GM18511 (cell line): ENCODE data around the gene AGXT2.
"Not testable (repeated sequence)": the region's sequence is repeated elsewhere in the genome, so short reads cannot be mapped to it uniquely, and the experiment has no call there.

Source experiments
- ATAC-seq: cut with Tn5 transposase; IDR thresholded peaks from one replicate; pipeline ENCODE4 v1.9.1; 2021; ENCODE audit warnings: mild to moderate bottlenecking, moderate library complexity; ENCODE audit not compliant: unreplicated experiment

Gene AGXT2

DNA sequence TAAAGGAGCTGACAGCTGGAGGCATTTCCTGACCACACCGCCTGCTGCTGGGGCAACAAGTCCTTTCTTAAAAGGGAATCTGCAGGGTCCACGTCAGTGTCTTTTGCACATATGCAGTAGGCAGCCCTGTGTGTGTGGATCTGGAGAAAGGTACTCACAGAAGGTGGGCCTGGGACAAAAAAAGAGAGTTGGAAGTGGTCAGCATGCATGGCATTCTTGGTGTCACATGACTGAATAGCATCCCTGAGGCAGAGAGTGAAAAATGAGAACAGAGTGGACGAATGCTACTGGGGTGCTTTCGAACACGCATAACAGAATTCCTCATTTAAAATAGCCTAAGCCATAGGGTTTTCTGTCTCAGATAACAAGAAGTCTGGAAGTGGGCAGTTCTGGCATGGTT is 71.4 kb downstream of the AGXT2 start:
- ATAC-seq, result no peak

GRCh38 chr5:34971655-34972054 is 76.1 kb downstream of the AGXT2 start:
- not testable (repeated sequence) for ATAC-seq

- ATAC-seq, result no peak
These were observed 77.2 kb downstream of the AGXT2 start for GRCh38 chr5:34970552-34970951.

DNA sequence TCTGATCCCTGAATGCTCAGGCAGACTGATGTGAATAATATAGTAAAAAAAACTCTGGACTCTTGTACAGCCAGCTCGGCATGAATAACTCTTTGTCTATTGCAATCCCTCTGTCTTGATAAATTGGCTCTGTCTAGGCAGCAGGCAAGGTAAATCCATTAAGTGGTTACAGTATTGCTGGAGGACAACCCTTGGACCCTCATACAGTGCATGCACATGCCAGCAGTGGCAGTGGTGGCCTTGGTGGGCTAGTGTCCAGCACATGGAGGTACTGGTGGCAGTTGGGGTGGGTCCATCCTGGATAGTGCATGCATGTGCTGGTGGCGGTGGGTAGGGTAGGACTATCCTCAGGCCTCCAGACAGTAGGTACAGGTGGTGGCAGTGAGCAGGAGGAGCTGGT is 79.5 kb downstream of the AGXT2 start:
- ATAC-seq, result no peak

DNA sequence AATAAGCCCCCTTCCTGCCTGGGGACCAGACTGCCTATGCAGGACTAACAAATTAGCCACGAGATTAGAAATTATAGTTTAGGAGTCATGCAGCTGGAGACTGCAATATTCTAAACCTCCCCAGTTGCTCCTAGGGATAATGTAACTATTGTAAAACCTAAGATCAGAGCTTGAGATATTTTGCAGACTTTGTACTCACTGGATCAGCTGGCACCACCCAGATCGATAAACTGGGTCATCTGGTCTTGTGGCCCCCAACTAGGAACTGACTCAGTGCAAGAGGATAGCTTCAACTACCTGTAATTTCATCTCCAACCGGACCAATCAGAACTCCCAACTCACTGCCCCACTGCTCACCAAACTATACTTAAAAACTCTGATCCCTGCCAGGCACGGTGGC is 80.2 kb downstream of the AGXT2 start:
- no peak for ATAC-seq

DNA sequence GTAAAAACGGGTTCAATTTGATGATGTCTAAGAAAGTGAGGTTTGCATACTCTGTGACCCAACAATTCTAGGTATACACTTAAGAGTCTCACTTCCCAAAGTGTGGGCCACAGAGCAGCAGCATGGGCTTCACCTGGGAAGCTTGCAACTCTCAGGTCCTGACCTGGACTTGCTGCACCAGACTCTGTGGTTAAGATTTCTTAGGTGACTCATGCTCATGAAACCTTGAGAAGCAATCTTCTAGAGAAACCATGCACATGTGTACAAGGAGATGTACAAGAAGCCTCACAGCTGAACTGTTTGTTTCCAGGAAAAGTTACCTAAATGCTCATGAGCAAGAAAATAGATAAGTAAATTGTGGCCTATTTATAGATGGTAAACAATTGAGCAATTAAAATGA is 88.4 kb downstream of the AGXT2 start:
- peak; percentile 93 for ATAC-seq

DNA sequence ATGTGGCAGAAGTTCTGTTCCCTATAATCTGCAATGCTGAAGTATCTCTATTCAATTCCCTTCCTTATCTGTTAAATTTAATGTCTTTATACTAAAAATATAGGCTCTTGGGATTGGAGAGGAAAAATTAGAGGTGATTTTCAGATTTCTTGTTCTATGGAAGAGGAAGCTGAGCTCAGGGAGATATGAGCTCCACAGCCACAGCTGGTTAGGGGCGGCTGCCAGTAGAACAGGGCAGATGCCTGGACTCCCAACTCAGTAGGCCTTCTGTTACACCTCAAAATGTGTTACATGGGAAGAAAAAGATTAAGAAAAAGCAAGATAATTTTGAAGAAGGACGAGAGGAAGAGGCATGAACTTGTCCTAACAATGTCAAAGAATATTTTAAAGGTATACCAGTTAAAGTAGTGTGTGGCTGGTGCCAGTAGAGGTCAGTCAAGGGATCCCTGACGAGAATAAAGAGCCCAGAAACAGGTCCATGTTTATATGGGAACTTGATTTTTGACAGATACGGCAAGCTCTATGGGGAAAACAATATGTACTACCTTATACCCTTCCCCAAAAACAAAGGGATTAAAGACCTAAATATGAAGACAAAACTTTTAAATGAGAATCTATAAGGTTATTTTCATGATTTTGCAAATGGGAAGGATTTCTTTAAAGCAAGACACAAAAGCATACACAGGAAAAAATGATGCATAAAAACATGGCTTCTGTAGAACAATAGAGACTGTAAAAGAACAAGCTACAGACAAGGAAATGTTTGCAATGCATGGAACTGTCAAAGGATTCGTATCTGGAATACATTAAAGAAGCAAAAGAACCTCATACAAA is 89.7 kb downstream of the AGXT2 start:
- no peak for ATAC-seq

DNA sequence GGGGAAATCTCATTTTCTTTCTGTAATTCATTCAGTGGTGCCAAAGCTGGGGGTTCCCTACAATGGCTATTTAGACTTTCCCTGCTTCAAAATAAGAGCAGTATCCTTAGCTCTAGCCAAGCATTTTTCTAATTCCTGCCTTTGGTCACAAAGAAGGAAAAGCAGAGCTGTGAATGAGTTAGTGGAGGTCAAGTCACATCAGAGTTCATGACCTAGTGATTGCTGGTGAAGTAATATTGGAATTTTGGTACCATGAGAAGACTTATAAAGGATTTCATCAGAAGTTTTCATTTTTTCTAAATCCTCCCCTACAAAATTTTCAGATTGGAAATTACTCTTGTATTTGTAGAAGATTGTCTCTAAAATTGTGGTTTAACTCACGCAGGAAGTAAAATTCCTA is 90.4 kb downstream of the AGXT2 start:
- no peak for ATAC-seq
